ENCODE data around the gene PAIP2. TPM values are rescaled to one million over a fixed set of nuclear protein-coding genes. Genes with fewer than 3 reads are reported as not detected.

Gene PAIP2
- total RNA-seq, 1 donor from 2014 or later: 79.7 TPM

DNA sequence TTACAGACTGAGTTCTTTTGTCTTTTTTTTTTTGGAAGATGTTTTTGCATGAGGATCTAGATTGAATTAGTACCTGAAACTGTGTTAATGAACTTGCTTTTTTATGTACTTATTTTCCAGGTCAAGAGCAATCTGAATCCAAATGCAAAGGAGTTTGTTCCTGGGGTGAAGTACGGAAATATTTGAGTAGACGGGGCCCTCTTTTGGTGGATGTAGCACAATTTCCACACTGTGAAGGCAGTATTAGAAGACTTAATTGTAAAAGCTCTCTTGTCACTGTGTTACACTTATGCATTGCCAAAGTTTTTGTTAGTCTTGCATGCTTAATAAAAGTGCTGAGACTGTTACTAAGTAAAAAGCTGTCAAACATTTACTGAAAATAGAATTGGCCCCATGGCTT is 27.0 kb downstream of the PAIP2 start:
- TF ChIP-seq, protein P1, sequence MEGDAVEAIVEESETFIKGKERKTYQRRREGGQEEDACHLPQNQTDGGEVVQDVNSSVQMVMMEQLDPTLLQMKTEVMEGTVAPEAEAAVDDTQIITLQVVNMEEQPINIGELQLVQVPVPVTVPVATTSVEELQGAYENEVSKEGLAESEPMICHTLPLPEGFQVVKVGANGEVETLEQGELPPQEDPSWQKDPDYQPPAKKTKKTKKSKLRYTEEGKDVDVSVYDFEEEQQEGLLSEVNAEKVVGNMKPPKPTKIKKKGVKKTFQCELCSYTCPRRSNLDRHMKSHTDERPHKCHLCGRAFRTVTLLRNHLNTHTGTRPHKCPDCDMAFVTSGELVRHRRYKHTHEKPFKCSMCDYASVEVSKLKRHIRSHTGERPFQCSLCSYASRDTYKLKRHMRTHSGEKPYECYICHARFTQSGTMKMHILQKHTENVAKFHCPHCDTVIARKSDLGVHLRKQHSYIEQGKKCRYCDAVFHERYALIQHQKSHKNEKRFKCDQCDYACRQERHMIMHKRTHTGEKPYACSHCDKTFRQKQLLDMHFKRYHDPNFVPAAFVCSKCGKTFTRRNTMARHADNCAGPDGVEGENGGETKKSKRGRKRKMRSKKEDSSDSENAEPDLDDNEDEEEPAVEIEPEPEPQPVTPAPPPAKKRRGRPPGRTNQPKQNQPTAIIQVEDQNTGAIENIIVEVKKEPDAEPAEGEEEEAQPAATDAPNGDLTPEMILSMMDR (IDR thresholded peaks at IDR 0.05): no peak
- no peak overlapping the region for H3K4me3 Mint-ChIP-seq
- peak overlapping the region; percentile 41 for H3K27ac Mint-ChIP-seq
- POLR2A ChIA-PET: interaction anchor here (0.7 to 1.2 kb wide), 2 partner anchors 27 to 75 kb away, joined by 3 read pairs; partner anchors contain the start of gene MATR3
- ATAC-seq (ENCODE audit: low read depth) (no peak), DNase-seq (no peak)
- peaks cover 69% of the 10 kb centered on the region for H3K36me3 Mint-ChIP-seq (ENCODE audit: low read depth)
- CTCF ChIA-PET: interaction anchor here (1.8 kb wide), 1 partner anchor 19 kb away, joined by 4 read pairs; no protein-coding TSS in a partner anchor
- no peaks in the 10 kb centered on the region for H3K9me3 Mint-ChIP-seq
- no peaks in the 10 kb centered on the region for H3K27me3 Mint-ChIP-seq
- intact Hi-C loops (cut with micrococcal nuclease): loop anchor here (2.0 kb wide), 1 partner anchor 18 kb away; no protein-coding TSS in a partner anchor
- H3K4me1 Mint-ChIP-seq: no peaks in the 10 kb centered on the region

DNA sequence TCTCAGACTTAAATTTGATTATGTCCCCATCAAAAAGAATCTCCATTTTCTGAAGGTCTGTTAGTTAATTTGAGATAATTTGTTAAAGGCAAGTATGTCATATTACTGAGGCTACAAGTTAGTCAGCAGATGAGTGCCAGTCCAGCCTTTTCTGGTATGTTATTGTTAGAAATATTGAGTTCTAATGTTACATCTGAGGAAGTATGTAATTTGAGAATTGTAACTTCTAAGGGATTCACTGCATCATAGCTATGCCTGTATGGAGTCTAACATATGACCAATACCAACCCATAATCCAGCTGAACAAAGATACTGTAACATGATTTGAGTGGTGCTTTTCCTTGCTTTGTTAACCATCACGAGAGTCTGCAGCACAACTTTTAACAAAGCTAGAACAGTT is 27.5 kb downstream of the PAIP2 start:
- H3K36me3 Mint-ChIP-seq (ENCODE audit: low read depth): peaks cover 68% of the 10 kb centered on the region
- no peaks in the 10 kb centered on the region for H3K27me3 Mint-ChIP-seq
- TF ChIP-seq, protein P1 (IDR thresholded peaks at IDR 0.05): no peak
- no peaks in the 10 kb centered on the region for H3K4me1 Mint-ChIP-seq
- ATAC-seq (ENCODE audit: low read depth) (no peak), DNase-seq (no peak)
- CTCF ChIA-PET: interaction anchor here (1.8 kb wide), 1 partner anchor 19 kb away, joined by 4 read pairs; no protein-coding TSS in a partner anchor
- POLR2A ChIA-PET: interaction anchor here (0.6 to 0.7 kb wide), 2 partner anchors 75 to 99 kb away, joined by 3 read pairs; partner anchors contain the start of gene MATR3
- H3K9me3 Mint-ChIP-seq: no peaks in the 10 kb centered on the region
- no peak overlapping the region for H3K4me3 Mint-ChIP-seq
- intact Hi-C loops (cut with micrococcal nuclease): loop anchor here (2.0 kb wide), 1 partner anchor 18 kb away; no protein-coding TSS in a partner anchor
- no peak overlapping the region for H3K27ac Mint-ChIP-seq

DNA sequence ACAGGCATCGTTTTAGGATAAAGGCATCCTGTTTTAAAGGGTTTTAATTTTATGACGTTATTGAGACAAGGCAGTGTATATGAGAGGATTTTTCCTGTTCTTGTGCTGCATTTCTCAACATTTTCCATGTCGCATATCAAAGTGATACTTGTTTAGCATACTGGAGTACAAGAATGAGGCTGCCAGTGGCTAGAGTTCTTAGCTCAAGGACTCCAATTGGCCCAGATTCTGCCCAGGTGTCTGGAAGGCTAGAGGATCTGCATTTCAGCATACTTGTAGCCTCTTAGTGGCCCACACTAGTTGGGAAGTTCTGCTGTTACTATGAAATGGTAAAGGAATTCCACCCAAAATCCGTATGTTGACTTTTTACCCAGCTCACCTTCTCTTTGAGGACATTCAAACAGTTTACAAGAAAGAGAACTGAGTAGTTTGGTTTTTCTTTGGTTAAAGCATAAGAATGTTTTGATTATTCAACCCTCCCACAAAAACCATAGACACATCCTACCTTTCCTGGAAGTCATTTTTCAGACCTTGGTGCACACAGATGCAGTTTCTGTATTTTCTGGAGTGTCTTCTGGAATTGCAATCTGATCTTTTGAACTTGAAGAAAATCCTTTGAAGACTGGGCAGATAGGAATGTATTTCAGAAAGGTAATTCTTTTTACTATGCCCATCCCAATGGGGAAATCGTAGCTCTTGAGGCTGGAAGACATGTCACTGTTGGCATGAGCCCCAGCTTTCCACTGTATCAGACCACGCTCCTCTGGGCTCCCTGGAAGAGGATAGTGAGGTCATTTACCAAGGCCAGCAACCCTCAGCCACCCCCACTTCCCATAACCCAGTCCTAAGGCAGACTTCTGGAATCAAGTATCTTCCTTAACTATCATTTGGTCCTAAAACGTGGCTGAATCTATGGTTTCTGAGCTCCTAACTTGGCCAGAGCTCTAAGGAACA is 30.1 kb downstream of the PAIP2 start:
- intact Hi-C loops (cut with micrococcal nuclease): no loop called here
- DNase-seq (no peak), ATAC-seq (ENCODE audit: low read depth) (no peak)
- ChIA-PET POLR2A (no interaction called here), CTCF (no interaction called here)
- peaks cover 52% of the 10 kb centered on the region for H3K36me3 Mint-ChIP-seq (ENCODE audit: low read depth)
- no peak overlapping the region for H3K27ac Mint-ChIP-seq
- H3K9me3 Mint-ChIP-seq: no peaks in the 10 kb centered on the region
- no peaks in the 10 kb centered on the region for H3K4me1 Mint-ChIP-seq
- H3K27me3 Mint-ChIP-seq: no peaks in the 10 kb centered on the region
- TF ChIP-seq, protein P1 (IDR thresholded peaks at IDR 0.05): no peak
- H3K4me3 Mint-ChIP-seq: no peak overlapping the region

DNA sequence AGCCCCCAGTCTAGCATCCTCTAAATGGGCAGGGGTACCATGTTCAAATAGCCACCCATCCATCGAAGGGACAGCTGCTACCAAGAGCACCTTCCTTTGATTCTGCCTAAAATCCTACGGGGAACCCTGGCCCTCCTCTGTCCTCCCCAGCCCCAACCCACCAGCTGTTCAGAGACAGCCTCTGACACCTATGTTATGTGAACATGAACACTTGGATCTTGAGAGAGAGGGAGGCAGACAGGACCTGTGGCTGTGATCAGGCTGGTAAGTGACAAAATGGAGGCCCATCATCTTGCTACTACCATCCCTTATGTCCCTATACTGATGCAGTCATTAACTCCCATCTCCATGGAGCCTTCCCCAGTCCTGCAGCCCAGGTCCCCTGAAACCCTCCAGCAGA is 33.3 kb downstream of the PAIP2 start:
- H3K27ac Mint-ChIP-seq: no peak overlapping the region

More for the DNA sequence above, 33.3 kb downstream of the PAIP2 start:
- ATAC-seq (ENCODE audit: low read depth) (no peak), DNase-seq (no peak)
- Mint-ChIP-seq H3K4me1 (no peaks in the 10 kb centered on the region), H3K9me3 (no peaks in the 10 kb centered on the region), H3K27me3 (no peaks in the 10 kb centered on the region), H3K4me3 (no peak overlapping the region), H3K36me3 (ENCODE audit: low read depth) (peaks cover 33% of the 10 kb centered on the region)
- TF ChIP-seq, protein P1 (IDR thresholded peaks at IDR 0.05): no peak
- intact Hi-C loops (cut with micrococcal nuclease): no loop called here
- CTCF ChIA-PET: no interaction called here
- POLR2A ChIA-PET: no interaction called here

All from activated B cell treated with CpG ODN at 0.5 μM for 24 hours (primary cell).